Liver (tissue), 3 donors: ENCODE measurements around the gene HDDC3.

Source experiments
- FOXA1 ChIP-seq: IDR thresholded peaks from 2 replicates; pipeline ENCODE4 v1.6.1; 2016; ENCODE audit warnings: antibody characterized with exemption
- GABPA ChIP-seq, 2 donors: IDR thresholded peaks in 1 of 2; conservative IDR thresholded peaks in 1 of 2; 2 replicates each; pipeline ENCODE4 v1.6.1; 2016; ENCODE audit warnings: antibody characterized with exemption in 2 of 2, mild to moderate bottlenecking in 1 of 2, moderate library complexity in 1 of 2
- HNF4A ChIP-seq, 2 donors: conservative IDR thresholded peaks; 2 replicates each; pipeline ENCODE4 v1.6.1; 2016; ENCODE audit warnings: antibody characterized with exemption in 2 of 2, mild to moderate bottlenecking in 2 of 2
- JUND ChIP-seq, 2 donors: IDR thresholded peaks; 2 replicates each; pipeline ENCODE4 v1.6.1; 2016; ENCODE audit warnings: antibody characterized with exemption in 2 of 2
- SP1 ChIP-seq: IDR thresholded peaks from 2 replicates; pipeline ENCODE4 v1.6.1; 2018; ENCODE audit warnings: antibody characterized with exemption, mild to moderate bottlenecking
- YY1 ChIP-seq: IDR thresholded peaks from 2 replicates; pipeline ENCODE4 v1.6.1; 2016; ENCODE audit warnings: antibody characterized with exemption, mild to moderate bottlenecking
- TF ChIP-seq, protein P1 (sequence below): fragments of 150-350 bp; IDR thresholded peaks from 2 replicates; pipeline ENCODE4 v1.5.1; 2017; ENCODE audit warnings: improper control_type of control experiment, low read depth, low read length; ENCODE audit not compliant: missing input control
- TF ChIP-seq, protein P2 (sequence below): IDR thresholded peaks from 2 replicates; pipeline ENCODE4 v1.6.1; 2016; ENCODE audit warnings: antibody characterized with exemption
- TF ChIP-seq, protein P3 (sequence below): IDR thresholded peaks from 2 replicates; pipeline ENCODE4 v1.6.1; 2016; ENCODE audit warnings: antibody characterized with exemption
- TF ChIP-seq, protein P4 (sequence below): IDR thresholded peaks from 2 replicates; pipeline ENCODE4 v1.6.1; 2016; ENCODE audit warnings: antibody characterized with exemption, mild to moderate bottlenecking
- donor health status: healthy.
- donor health status: healthy.

DNA sequence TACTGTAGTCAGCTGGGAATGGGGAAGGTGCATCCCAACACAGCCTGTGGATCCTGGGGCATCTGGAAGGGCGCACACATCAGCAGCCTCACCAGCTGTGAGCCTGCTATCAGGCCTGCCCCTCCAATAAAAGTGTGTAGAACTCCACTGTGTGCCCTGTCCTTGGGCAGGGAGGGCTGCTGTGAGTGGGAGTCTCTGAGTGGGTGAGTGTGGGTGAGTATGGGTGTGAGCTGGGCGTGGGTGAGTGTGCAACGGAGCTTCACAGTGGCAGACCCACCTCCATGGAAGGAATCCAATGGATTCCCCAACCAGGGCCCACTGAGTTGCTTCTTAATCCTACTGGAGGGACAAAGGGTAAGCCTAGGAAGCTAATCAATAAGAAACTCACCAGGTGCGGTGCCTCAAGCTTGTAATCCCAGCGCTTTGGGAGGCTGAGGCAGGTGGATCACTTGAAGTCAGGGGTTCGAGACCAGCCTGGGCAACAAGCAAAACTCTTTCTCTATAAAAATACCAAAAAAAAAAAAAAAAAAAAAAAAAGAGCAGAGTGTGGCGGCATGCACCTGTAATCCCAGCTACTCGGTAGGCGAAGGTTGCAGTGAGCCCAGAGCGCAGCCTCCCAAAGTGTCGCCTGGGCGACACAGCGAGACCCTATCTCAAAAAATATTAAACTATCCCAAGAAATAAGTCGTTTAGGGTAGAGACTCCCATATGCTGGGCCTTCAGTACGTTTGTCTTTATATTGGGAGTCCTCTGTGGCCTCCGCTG lies 21.8 kb upstream of the HDDC3 start:
- TF ChIP-seq, protein P1, sequence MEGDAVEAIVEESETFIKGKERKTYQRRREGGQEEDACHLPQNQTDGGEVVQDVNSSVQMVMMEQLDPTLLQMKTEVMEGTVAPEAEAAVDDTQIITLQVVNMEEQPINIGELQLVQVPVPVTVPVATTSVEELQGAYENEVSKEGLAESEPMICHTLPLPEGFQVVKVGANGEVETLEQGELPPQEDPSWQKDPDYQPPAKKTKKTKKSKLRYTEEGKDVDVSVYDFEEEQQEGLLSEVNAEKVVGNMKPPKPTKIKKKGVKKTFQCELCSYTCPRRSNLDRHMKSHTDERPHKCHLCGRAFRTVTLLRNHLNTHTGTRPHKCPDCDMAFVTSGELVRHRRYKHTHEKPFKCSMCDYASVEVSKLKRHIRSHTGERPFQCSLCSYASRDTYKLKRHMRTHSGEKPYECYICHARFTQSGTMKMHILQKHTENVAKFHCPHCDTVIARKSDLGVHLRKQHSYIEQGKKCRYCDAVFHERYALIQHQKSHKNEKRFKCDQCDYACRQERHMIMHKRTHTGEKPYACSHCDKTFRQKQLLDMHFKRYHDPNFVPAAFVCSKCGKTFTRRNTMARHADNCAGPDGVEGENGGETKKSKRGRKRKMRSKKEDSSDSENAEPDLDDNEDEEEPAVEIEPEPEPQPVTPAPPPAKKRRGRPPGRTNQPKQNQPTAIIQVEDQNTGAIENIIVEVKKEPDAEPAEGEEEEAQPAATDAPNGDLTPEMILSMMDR, result no peak
- no peak for TF ChIP-seq GABPA (IDR thresholded peaks at IDR 0.05 in 1 of 2, conservative IDR thresholded peaks at IDR 0.05 in 1 of 2)
- TF ChIP-seq, protein P2, sequence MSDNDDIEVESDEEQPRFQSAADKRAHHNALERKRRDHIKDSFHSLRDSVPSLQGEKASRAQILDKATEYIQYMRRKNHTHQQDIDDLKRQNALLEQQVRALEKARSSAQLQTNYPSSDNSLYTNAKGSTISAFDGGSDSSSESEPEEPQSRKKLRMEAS, result no peak
- TF ChIP-seq JUND (IDR thresholded peaks at IDR 0.05), result no peak
- TF ChIP-seq YY1, result no peak
- TF ChIP-seq, protein P3, sequence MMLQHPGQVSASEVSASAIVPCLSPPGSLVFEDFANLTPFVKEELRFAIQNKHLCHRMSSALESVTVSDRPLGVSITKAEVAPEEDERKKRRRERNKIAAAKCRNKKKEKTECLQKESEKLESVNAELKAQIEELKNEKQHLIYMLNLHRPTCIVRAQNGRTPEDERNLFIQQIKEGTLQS, result no peak
- TF ChIP-seq, protein P4, sequence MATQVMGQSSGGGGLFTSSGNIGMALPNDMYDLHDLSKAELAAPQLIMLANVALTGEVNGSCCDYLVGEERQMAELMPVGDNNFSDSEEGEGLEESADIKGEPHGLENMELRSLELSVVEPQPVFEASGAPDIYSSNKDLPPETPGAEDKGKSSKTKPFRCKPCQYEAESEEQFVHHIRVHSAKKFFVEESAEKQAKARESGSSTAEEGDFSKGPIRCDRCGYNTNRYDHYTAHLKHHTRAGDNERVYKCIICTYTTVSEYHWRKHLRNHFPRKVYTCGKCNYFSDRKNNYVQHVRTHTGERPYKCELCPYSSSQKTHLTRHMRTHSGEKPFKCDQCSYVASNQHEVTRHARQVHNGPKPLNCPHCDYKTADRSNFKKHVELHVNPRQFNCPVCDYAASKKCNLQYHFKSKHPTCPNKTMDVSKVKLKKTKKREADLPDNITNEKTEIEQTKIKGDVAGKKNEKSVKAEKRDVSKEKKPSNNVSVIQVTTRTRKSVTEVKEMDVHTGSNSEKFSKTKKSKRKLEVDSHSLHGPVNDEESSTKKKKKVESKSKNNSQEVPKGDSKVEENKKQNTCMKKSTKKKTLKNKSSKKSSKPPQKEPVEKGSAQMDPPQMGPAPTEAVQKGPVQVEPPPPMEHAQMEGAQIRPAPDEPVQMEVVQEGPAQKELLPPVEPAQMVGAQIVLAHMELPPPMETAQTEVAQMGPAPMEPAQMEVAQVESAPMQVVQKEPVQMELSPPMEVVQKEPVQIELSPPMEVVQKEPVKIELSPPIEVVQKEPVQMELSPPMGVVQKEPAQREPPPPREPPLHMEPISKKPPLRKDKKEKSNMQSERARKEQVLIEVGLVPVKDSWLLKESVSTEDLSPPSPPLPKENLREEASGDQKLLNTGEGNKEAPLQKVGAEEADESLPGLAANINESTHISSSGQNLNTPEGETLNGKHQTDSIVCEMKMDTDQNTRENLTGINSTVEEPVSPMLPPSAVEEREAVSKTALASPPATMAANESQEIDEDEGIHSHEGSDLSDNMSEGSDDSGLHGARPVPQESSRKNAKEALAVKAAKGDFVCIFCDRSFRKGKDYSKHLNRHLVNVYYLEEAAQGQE, result no peak
- TF ChIP-seq SP1, result no peak
- no peak for TF ChIP-seq FOXA1
- no peak for TF ChIP-seq HNF4A (conservative IDR thresholded peaks at IDR 0.05)
